ENCODE measurements around the gene FAM107A.

- TF ChIP-seq GATA2 (IDR thresholded peaks at IDR 0.05; ENCODE audit: low read depth, low read length) = no peak
- no peak for TF ChIP-seq GATA3 (IDR thresholded peaks at IDR 0.05; ENCODE audit: low read depth, low read length)
These were observed 37.6 kb downstream of the FAM107A start for GRCh38 chr3:58539626-58540025.
